HK-2 (cell line): ENCODE measurements around the gene FBXO4.

ENCODE experiments used
- DNase-seq: peaks from one replicate; pipeline ENCODE4 v3.0.0-alpha.2; 2018; ENCODE audit not compliant: unreplicated experiment

Gene FBXO4, protein sequence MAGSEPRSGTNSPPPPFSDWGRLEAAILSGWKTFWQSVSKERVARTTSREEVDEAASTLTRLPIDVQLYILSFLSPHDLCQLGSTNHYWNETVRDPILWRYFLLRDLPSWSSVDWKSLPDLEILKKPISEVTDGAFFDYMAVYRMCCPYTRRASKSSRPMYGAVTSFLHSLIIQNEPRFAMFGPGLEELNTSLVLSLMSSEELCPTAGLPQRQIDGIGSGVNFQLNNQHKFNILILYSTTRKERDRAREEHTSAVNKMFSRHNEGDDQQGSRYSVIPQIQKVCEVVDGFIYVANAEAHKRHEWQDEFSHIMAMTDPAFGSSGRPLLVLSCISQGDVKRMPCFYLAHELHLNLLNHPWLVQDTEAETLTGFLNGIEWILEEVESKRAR

GRCh38 chr5:41924872-41925554 is at the start of gene FBXO4:
Gene FBXO4 (plus strand): TSS chr5:41925281. CDS start chr5:41925310, 29 bp downstream.
- peak; percentile 93 for DNase-seq

GRCh38 chr5:41876678-41877077 is 48.4 kb upstream of the FBXO4 start:
- no peak for DNase-seq

DNA sequence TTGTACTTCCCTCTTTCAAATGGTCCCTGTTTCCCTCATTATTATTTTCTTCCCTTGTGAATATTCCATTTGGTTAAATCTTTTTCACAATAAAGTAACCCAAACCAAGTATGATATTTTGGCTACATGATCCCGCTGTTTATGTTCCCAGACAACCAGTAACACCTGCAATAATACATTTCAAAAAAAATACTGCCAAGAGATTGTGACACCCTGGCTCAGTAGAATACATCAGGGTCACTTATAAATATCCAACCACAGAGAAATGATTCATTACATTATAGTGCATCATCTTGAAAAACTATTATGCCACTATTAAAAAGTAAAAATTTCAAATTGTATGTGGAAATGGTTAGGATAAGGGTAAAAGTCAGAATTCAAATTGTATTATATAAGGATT is 47.7 kb upstream of the FBXO4 start:
- DNase-seq, result no peak

- DNase-seq, result no peak
These were observed 46.9 kb upstream of the FBXO4 start for GRCh38 chr5:41878173-41878572.

DNA sequence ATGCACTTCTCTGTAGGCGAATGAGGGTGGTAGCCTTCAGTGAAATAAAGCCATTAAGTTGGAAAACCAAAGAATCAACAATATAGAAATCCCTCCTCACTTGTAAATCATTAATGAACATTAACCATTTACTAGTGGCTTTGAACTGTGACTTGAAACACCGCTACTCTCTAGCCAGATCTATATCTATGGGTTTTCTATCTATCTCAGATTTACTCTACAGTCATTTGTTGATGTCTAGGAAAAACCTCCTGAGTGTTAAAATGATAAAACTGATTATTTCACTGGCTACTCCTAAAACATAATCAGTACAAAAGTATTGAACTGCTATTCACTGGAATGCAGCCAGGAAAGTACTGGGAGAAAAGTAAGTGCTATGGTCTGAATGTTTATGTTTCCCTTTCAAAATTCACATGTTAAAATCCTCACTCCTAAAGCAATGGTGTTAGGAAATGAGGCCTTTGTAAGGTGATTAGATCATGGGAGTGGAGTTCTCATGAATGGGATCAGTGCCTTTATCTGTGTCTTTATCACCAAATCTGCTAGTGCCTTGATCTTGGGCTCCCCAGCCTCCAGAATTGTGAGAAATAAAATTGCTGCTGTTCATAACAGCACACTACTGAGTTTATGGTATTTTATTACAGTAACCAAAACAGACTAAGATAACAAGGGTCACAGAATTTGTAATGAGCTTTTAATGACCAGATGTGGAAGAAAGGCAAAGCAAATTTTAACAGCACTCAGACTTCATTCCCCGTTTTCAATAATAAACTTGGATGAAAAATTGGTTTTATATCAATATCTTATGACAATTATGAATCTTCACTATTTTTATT is 46.2 kb upstream of the FBXO4 start:
- DNase-seq, result no peak

GRCh38 chr5:41882765-41883164 is 42.3 kb upstream of the FBXO4 start:
- no peak for DNase-seq

DNA sequence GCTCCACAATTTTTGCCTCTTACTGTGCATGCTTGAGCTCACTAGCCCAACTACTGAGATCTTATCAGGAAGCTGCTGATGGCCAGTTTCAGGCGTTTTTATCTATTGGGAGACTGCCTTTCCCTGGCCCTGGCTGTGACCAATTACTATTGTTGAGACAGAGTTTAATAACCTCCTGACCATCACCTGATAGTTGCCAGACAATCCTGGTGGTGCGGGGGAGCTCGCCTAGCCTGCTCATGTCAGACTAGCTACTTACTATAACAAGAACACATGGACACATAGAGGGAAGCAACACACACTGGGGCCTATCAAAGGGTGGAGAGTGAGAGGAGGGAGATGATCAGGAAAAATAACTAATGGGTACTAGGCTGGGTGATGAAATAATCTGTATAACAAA is 41.8 kb upstream of the FBXO4 start:
- no peak for DNase-seq

GRCh38 chr5:41883936-41884335 is 41.1 kb upstream of the FBXO4 start:
- no peak for DNase-seq

DNA sequence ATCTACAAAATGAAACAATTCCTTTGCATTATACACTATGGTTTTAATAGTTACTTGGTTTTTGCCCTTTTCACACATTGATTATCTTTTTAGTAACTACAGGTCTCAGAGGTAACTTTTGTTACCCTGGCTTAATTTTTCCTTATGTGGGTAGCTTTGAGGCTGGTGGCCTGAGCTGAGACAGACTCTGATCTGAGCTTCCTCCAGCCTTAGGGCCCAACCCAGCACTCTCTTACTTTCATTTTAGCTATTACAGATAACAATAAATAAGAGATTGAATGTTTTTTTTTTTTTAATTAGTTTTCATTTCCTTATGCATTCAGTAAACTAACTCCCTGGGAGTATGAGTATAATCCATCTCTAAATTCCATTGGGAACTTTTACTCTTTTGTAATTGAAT is 39.8 kb upstream of the FBXO4 start:
- DNase-seq, result no peak

GRCh38 chr5:41891066-41891707 is 33.9 kb upstream of the FBXO4 start:
- DNase-seq, result no peak

DNA sequence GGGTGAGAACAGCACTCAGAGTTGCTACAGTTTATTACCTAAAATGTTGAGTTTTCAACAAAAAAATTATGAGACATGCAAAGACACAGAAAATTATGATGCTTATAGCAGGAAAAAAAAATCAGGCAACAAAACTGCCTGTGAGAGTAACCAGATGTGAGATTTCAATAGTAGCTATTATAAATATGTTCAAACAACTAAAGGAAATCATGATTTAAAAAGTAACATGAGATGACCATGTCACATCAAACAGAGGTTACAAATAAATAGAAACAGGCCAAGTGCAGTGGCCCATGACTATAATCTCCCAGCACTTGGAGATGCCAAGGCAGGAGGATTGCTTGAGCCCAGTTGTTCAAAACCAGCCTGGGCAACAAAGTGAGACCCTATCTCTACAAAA is 33.0 kb upstream of the FBXO4 start:
- no peak for DNase-seq

GRCh38 chr5:41893074-41893851 is 31.8 kb upstream of the FBXO4 start:
- no peak for DNase-seq

DNA sequence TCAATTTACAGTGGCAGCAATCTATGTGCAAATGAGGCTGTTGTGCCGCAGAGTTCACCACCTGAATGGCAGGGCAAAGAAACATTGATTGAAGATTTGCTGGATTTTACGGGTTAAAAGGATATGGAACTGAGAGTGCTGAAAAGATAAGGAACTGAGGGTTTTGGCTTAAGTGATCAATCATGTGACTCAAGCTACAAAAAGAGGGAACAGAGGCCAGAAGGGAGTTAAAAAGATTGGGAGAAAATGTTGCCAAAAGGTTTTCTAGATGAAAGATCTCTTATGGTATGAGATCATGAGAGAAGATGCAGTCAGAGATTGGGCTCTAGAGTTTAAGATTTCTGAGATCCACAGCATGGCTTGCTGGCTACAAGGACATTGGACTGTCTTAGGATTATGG is 28.9 kb upstream of the FBXO4 start:
- no peak for DNase-seq

GRCh38 chr5:41903382-41903891 is 21.6 kb upstream of the FBXO4 start:
- DNase-seq, result no peak

GRCh38 chr5:41903892-41904799 is 20.9 kb upstream of the FBXO4 start, which contains the start of gene RIMOC1:
Gene RIMOC1 (plus strand): TSS chr5:41904344. CDS start chr5:41904368, 24 bp downstream.
- peak; percentile 97 for DNase-seq

DNA sequence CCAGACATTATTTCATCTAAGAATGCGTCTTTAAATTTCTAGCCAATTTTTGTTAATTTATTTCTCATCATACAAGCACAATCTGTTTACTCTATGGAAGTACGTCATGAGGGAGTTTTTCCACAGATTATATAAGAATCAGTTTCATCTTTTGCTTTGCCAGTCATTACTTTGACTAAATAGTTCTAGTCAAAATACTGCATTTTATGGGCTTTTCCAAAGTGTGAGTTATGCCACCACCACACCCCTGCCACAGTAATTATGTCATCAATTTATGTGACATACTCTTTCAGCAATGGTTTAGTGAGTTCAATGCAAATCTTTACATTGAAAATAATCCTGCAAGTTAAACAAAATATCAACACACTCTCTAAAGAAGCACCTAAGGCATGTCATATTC is 18.9 kb upstream of the FBXO4 start:
- DNase-seq, result no peak

DNA sequence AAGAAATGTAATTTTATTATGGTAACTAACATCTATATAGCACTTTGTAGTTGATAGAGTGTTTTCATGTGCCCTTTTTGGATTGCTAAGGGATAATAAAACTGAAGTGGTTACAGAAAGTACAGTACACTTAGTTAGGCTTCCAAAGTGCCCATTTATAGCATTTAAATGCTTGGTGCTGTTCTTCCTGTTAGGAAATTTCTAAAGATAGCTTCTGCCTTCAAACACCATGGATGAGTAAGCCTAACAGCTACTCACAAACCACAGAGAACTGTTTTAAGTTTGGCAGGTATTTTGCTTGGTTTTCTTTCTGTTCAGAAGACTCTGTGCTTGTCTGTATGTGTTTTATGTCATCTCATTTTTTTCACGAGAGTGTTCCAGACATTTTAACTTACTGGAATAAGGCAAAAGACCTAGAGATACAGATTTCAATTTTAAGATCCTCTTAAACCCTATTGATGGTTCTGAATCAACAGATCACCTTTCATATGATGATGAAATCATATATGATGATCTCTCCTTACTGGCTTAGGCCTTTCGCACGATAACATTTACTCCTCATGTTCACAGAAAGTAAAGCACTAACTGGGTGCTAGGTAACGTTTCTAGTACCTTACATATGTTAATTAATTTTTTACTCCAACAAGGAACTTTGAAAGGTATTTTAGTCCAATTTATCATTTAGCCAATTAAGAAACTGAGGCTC is 16.6 kb upstream of the FBXO4 start:
- no peak for DNase-seq

- no peak for DNase-seq
These were observed 7.0 kb upstream of the FBXO4 start for GRCh38 chr5:41918105-41918504.

- DNase-seq, result no peak
These were observed 3.9 kb upstream of the FBXO4 start for GRCh38 chr5:41921166-41921565.
